ENCODE data around the gene FNIP2. TPM values are rescaled to one million over a fixed set of nuclear protein-coding genes. Genes with fewer than 3 reads are reported as not detected.
A peak's percentile ranks its signal among the peaks of the same experiment; 100 is the strongest.

Gene FNIP2
- total and polyA plus RNA-seq, 9 of the 15 experiments (the other 6 are each of a cell fraction or from before 2014, with no cell fraction given) = 1.7 to 15.5 (median 8.3) TPM

DNA sequence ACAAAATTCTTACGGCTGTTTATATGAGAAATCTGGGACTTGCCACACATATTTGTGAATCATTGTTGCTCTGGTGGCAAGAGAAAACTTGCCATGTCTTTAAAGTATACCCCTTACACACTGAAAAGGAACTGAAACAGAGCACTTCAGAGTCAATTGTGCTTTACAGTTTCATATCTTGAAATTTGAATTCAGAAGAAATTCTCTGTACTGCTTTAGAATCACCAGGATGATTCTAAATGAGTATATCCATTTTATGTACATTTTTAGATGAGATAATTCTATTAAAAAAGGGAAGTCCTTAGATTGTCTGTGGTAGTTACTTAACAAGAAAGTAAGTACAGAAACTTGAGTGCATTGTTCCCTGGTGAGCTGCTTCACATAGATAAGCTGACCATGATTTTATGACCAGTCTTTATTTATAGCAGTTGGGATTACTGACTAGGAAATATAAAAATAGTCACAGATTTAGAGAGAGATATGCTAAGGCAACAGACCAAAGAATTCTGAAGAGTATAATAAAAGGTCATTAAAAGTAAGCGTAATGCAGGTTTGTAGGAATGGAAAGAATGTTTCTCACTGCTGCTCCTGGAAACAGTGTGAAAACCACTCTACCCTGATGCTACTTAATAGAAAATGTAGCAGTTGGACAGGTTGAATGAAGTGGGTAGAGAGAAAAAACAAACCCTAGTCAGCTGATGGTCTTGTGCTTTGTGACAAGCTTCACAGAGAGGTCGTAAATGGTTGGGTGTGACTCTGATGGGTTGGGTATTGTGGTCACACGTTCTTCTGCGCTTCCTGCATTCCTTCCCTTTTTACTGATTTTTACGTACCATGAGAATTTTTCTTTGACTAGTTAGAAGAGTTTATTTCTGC is 41.0 kb downstream of the FNIP2 start (continued):
- TF ChIP-seq, protein P1, sequence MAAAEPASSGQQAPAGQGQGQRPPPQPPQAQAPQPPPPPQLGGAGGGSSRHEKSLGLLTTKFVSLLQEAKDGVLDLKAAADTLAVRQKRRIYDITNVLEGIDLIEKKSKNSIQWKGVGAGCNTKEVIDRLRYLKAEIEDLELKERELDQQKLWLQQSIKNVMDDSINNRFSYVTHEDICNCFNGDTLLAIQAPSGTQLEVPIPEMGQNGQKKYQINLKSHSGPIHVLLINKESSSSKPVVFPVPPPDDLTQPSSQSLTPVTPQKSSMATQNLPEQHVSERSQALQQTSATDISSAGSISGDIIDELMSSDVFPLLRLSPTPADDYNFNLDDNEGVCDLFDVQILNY (CRISPR knock-in tag; IDR thresholded peaks at IDR 0.05) = no peak
- TF ChIP-seq XRCC3 (IDR thresholded peaks at IDR 0.05) (no peak), TBL1XR1 (IDR thresholded peaks at IDR 0.05; ENCODE audit: low read length in 2 of 2) (peak in 1 of 2 experiments; percentile 79; a peak in 1 of 4 replicates), ZNF324 (CRISPR knock-in tag; IDR thresholded peaks at IDR 0.05) (no peak), HNRNPH1 (optimal IDR thresholded peaks at IDR 0.05; ENCODE audit: low read depth, low read length) (no peak), TCF3 (CRISPR knock-in tag; IDR thresholded peaks at IDR 0.05) (peak; percentile 76), NR2F6 (CRISPR knock-in tag; IDR thresholded peaks at IDR 0.05) (no peak), NFYB (IDR thresholded peaks at IDR 0.05; ENCODE audit: extremely low read depth, insufficient read length) (no peak), ZNF224 (CRISPR knock-in tag; IDR thresholded peaks at IDR 0.05) (no peak), ZNF23 (CRISPR knock-in tag; IDR thresholded peaks at IDR 0.05) (no peak), ETV5 (CRISPR knock-in tag; IDR thresholded peaks at IDR 0.05; ENCODE audit: low read depth) (no peak), SMARCA4 (IDR thresholded peaks at IDR 0.05) (peak; percentile 67), RBM22 (IDR thresholded peaks at IDR 0.05; ENCODE audit: low read depth, low read length, poor library complexity, severe bottlenecking) (no peak), TEAD1 (CRISPR knock-in tag; IDR thresholded peaks at IDR 0.05) (no peak), CBX1 (IDR thresholded peaks at IDR 0.05; ENCODE audit: low read depth) (no peak), GABPB2 (CRISPR knock-in tag; conservative IDR thresholded peaks at IDR 0.05) (no peak), SPI1 (IDR thresholded peaks at IDR 0.05; ENCODE audit: borderline replicate concordance, low read depth, low read length) (peak; percentile 71), SOX6 (IDR thresholded peaks at IDR 0.05) (peak; percentile 98), PHTF2 (CRISPR knock-in tag; IDR thresholded peaks at IDR 0.05) (no peak), NCOA4 (IDR thresholded peaks at IDR 0.05; ENCODE audit: partially characterized antibody) (no peak)
- TF ChIP-seq, protein P2, sequence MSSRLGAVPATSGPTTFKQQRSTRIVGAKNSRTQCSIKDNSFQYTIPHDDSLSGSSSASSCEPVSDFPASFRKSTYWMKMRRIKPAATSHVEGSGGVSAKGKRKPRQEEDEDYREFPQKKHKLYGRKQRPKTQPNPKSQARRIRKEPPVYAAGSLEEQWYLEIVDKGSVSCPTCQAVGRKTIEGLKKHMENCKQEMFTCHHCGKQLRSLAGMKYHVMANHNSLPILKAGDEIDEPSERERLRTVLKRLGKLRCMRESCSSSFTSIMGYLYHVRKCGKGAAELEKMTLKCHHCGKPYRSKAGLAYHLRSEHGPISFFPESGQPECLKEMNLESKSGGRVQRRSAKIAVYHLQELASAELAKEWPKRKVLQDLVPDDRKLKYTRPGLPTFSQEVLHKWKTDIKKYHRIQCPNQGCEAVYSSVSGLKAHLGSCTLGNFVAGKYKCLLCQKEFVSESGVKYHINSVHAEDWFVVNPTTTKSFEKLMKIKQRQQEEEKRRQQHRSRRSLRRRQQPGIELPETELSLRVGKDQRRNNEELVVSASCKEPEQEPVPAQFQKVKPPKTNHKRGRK (tag; IDR thresholded peaks at IDR 0.05) = no peak

All from K562 (cell line).